ENCODE results near the gene EGLN3. TPM values are rescaled to one million over a fixed set of nuclear protein-coding genes. Genes with fewer than 3 reads are reported as not detected.

Gene EGLN3
- polyA plus RNA-seq, 1 donor from 2014 or later = not detected

DNA sequence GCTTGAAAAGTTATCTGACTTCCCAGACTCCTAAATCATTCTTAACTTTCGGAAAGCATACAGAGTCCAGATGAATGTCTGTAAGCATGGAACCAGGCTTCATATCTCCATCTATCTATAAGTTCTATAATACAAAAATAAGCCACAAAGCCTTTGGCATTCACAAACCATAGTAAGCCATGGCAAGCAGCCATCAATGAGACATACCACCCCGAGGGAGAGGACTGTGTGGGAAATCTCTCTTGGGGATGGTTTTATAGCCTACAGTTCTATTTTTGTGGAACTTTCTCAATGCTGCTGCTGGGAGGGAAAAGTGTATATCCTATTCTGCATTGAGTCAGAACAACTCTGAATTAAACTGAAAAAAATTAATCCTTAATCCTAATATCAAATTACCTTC lies 20.4 kb downstream of the EGLN3 start:
- no peaks in the 10 kb centered on the region for H3K9me2 ChIP-seq (ENCODE audit: insufficient read depth, low read length)

DNA sequence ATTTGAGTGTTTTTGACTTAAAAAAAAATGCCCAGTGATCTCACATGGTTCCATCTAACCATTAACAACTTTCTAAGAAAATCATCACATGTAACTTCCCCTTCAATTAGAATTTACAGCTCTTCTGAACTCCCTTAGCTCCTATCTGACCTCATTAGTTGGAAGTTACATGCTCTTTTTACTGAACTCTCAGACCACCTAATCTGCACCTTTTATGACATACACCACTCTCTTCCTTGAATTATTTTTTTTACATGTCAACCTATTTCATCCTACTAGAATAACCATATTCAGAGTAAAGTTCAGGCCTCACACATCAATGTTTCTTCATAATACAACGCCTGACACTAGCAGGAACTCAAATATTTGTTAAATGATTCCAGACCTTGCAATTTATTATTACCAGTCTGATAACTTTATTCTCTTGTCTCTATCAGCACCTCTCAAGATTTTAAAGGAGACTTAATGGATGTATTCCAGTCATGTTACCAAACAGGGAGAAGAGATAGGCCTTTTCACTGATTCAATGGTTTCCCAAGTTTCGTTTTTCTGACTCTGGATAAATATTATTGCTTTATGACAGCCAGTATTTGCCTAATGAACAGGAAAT lies 21.0 kb downstream of the EGLN3 start:
- no peaks in the 10 kb centered on the region for H4K20me1 ChIP-seq (ENCODE audit: insufficient read depth)
- TF ChIP-seq TAF1 (IDR thresholded peaks at IDR 0.05; ENCODE audit: low read depth) = no peak
- no peak for TF ChIP-seq RAD21 (conservative IDR thresholded peaks at IDR 0.05)
- TF ChIP-seq EZH2 (IDR thresholded peaks at IDR 0.05; ENCODE audit: borderline replicate concordance, insufficient read depth, low read length, poor library complexity, severe bottlenecking) = no peak
- TF ChIP-seq POLR2AphosphoS5 (IDR thresholded peaks at IDR 0.05) = no peak
- H3K36me3 ChIP-seq (ENCODE audit: insufficient read depth, low read length) = no peaks in the 10 kb centered on the region
- no peak overlapping the region for H3K27ac ChIP-seq (ENCODE audit: low read length)
- H3K9ac ChIP-seq (ENCODE audit: low read length) = no peak overlapping the region
- no peak overlapping the region for H3K4me3 ChIP-seq (ENCODE audit: low read length)
- no peak overlapping the region for H2AFZ ChIP-seq (ENCODE audit: low read depth, low read length)
- no peaks in the 10 kb centered on the region for H3K9me2 ChIP-seq (ENCODE audit: insufficient read depth, low read length)
- H3F3A ChIP-seq (ENCODE audit: insufficient read depth, low read length, poor library complexity, severe bottlenecking) = peaks cover 3% of the 10 kb centered on the region
- no peaks in the 10 kb centered on the region for H3K27me3 ChIP-seq (ENCODE audit: insufficient read depth, low read depth, low read length)
- H3K79me2 ChIP-seq (replicated peaks; ENCODE audit: insufficient read depth, low read length) = no peaks in the 10 kb centered on the region
- no peak overlapping the region for H3K4me2 ChIP-seq (ENCODE audit: low read length)
- H3K9me3 ChIP-seq (ENCODE audit: low read length) = no peaks in the 10 kb centered on the region

More for the DNA sequence above, 20.4 kb downstream of the EGLN3 start:
- no peaks in the 10 kb centered on the region for H3K79me2 ChIP-seq (replicated peaks; ENCODE audit: insufficient read depth, low read length)
- H3K27me3 ChIP-seq (ENCODE audit: insufficient read depth, low read depth, low read length) = no peaks in the 10 kb centered on the region
- H3K4me3 ChIP-seq (ENCODE audit: low read length) = no peak overlapping the region
- H3F3A ChIP-seq (ENCODE audit: insufficient read depth, low read length, poor library complexity, severe bottlenecking) = peaks cover 2% of the 10 kb centered on the region
- no peaks in the 10 kb centered on the region for H3K9me3 ChIP-seq (ENCODE audit: low read length)
- TF ChIP-seq POLR2AphosphoS5 (IDR thresholded peaks at IDR 0.05) = no peak
- TF ChIP-seq RAD21 (conservative IDR thresholded peaks at IDR 0.05) = no peak
- no peak for TF ChIP-seq SMC3 (conservative IDR thresholded peaks at IDR 0.05; ENCODE audit: poor library complexity)
- TF ChIP-seq, protein P1, sequence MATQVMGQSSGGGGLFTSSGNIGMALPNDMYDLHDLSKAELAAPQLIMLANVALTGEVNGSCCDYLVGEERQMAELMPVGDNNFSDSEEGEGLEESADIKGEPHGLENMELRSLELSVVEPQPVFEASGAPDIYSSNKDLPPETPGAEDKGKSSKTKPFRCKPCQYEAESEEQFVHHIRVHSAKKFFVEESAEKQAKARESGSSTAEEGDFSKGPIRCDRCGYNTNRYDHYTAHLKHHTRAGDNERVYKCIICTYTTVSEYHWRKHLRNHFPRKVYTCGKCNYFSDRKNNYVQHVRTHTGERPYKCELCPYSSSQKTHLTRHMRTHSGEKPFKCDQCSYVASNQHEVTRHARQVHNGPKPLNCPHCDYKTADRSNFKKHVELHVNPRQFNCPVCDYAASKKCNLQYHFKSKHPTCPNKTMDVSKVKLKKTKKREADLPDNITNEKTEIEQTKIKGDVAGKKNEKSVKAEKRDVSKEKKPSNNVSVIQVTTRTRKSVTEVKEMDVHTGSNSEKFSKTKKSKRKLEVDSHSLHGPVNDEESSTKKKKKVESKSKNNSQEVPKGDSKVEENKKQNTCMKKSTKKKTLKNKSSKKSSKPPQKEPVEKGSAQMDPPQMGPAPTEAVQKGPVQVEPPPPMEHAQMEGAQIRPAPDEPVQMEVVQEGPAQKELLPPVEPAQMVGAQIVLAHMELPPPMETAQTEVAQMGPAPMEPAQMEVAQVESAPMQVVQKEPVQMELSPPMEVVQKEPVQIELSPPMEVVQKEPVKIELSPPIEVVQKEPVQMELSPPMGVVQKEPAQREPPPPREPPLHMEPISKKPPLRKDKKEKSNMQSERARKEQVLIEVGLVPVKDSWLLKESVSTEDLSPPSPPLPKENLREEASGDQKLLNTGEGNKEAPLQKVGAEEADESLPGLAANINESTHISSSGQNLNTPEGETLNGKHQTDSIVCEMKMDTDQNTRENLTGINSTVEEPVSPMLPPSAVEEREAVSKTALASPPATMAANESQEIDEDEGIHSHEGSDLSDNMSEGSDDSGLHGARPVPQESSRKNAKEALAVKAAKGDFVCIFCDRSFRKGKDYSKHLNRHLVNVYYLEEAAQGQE (IDR thresholded peaks at IDR 0.05; ENCODE audit: borderline replicate concordance) = no peak
- TF ChIP-seq, protein P2, sequence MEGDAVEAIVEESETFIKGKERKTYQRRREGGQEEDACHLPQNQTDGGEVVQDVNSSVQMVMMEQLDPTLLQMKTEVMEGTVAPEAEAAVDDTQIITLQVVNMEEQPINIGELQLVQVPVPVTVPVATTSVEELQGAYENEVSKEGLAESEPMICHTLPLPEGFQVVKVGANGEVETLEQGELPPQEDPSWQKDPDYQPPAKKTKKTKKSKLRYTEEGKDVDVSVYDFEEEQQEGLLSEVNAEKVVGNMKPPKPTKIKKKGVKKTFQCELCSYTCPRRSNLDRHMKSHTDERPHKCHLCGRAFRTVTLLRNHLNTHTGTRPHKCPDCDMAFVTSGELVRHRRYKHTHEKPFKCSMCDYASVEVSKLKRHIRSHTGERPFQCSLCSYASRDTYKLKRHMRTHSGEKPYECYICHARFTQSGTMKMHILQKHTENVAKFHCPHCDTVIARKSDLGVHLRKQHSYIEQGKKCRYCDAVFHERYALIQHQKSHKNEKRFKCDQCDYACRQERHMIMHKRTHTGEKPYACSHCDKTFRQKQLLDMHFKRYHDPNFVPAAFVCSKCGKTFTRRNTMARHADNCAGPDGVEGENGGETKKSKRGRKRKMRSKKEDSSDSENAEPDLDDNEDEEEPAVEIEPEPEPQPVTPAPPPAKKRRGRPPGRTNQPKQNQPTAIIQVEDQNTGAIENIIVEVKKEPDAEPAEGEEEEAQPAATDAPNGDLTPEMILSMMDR (IDR thresholded peaks at IDR 0.05; ENCODE audit: poor library complexity, severe bottlenecking) = no peak
- no peak for TF ChIP-seq EZH2 (IDR thresholded peaks at IDR 0.05; ENCODE audit: borderline replicate concordance, insufficient read depth, low read length, poor library complexity, severe bottlenecking)
- TF ChIP-seq EP300 (conservative IDR thresholded peaks at IDR 0.05; ENCODE audit: poor library complexity, severe bottlenecking) = no peak
- no peak for TF ChIP-seq MXI1 (conservative IDR thresholded peaks at IDR 0.05; ENCODE audit: poor library complexity, severe bottlenecking)
- no peak for TF ChIP-seq TAF1 (IDR thresholded peaks at IDR 0.05; ENCODE audit: low read depth)
- H3K9ac ChIP-seq (ENCODE audit: low read length) = no peak overlapping the region
- H3K4me2 ChIP-seq (ENCODE audit: low read length) = no peak overlapping the region
- H3K27ac ChIP-seq (ENCODE audit: low read length) = no peak overlapping the region
- H2AFZ ChIP-seq (ENCODE audit: low read depth, low read length) = no peak overlapping the region
- H3K36me3 ChIP-seq (ENCODE audit: insufficient read depth, low read length) = no peaks in the 10 kb centered on the region
- no peaks in the 10 kb centered on the region for H4K20me1 ChIP-seq (ENCODE audit: insufficient read depth)

Data from neural cell (in vitro differentiated cells).